Spinal cord (tissue), 10 donors: ENCODE data around the gene NYAP2. TPM values are rescaled to one million over a fixed set of nuclear protein-coding genes. Genes with fewer than 3 reads are reported as not detected.

Experiments used
- DNase-seq, 6 donors: peaks; one replicate each; pipeline versions ENCODE4 v3.0.0 to v3.0.0-alpha.2; 2013 to 2015; ENCODE audit warnings: low spot score in 6 of 6, low read depth in 4 of 6
- H3K27ac ChIP-seq: one replicate; pipeline ENCODE4 v1.5.1; 2013; ENCODE audit warnings: low read depth, low read length, control low read depth
- H3K27me3 ChIP-seq: one replicate; pipeline ENCODE4 v1.6.1; 2013; ENCODE audit warnings: low read length; ENCODE audit not compliant: control insufficient read depth, insufficient read depth
- H3K36me3 ChIP-seq: one replicate; pipeline ENCODE4 v1.6.1; 2013; ENCODE audit warnings: low read length; ENCODE audit not compliant: control insufficient read depth, insufficient read depth
- H3K4me1 ChIP-seq: one replicate; pipeline ENCODE4 v1.6.1; 2013; ENCODE audit warnings: low read length; ENCODE audit not compliant: control insufficient read depth, insufficient read depth
- H3K4me3 ChIP-seq: one replicate; pipeline ENCODE4 v1.5.1; 2013; ENCODE audit warnings: low read depth, low read length, control low read depth
- H3K9me3 ChIP-seq: one replicate; pipeline ENCODE4 v1.6.1; 2013; ENCODE audit warnings: low read length; ENCODE audit not compliant: control insufficient read depth, insufficient read depth
- WGBS: methylation state at CpG from one replicate; pipeline ENCODE4 v1.1.5; 2013; ENCODE audit warnings: missing lambda C conversion rate; ENCODE audit not compliant: insufficient coverage; 5-methylcytosine and 5-hydroxymethylcytosine counted together
- polyA plus RNA-seq, 2 donors: library from polyadenylated mRNA; unstranded; fragments of 120-200 nt; gene quantifications; one replicate each; pipeline ENCODE4 v1.2.1, GENCODE V29; 2013; ENCODE audit not compliant: insufficient read length in 2 of 2
- total RNA-seq, 2 donors: library from RNA; depleted of rRNA in 1 of 2; stranded (reverse); fragments of 120-200 nt in 1 of 2; fragments of >200 nt in 1 of 2; gene quantifications; one replicate each; pipeline versions ENCODE4 v1.2.3 to v1.2.4, GENCODE V29; 2013 to 2014
- donor health status: healthy.

Gene NYAP2
- total and polyA plus RNA-seq, 4 donors: 3.7 to 12.6 (median 7.2) TPM

- Histone ChIP-seq H3K27me3 (no peaks in the 10 kb centered on the region), H3K4me1 (no peaks in the 10 kb centered on the region), H3K4me3 (no peak overlapping the region), H3K36me3 (no peaks in the 10 kb centered on the region), H3K9me3 (no peaks in the 10 kb centered on the region), H3K27ac (no peak overlapping the region)
- WGBS: 83% methylated on average over 1 of the region's 3 CpGs
- DNase-seq: no peak
Observed at GRCh38 chr2:225615514-225615913, 216.0 kb downstream of the NYAP2 start.

GRCh38 chr2:225616372-225616771 is 216.9 kb downstream of the NYAP2 start:
- H3K4me3 ChIP-seq: no peak overlapping the region
- H3K27me3 ChIP-seq: no peaks in the 10 kb centered on the region
- no peaks in the 10 kb centered on the region for H3K4me1 ChIP-seq
- no peak overlapping the region for H3K27ac ChIP-seq
- H3K9me3 ChIP-seq: no peaks in the 10 kb centered on the region
- DNase-seq: no peak
- no peaks in the 10 kb centered on the region for H3K36me3 ChIP-seq
- 80% methylated on average over 1 of the region's 4 CpGs for WGBS

GRCh38 chr2:225616848-225617247 is 217.3 kb downstream of the NYAP2 start:
- no CpG with 5 or more reads among the region's 2 CpGs for WGBS
- Histone ChIP-seq H3K27me3 (no peaks in the 10 kb centered on the region), H3K4me1 (no peaks in the 10 kb centered on the region), H3K9me3 (no peaks in the 10 kb centered on the region), H3K4me3 (no peak overlapping the region), H3K36me3 (no peaks in the 10 kb centered on the region), H3K27ac (no peak overlapping the region)
- no peak for DNase-seq

GRCh38 chr2:225620227-225620626 is 220.7 kb downstream of the NYAP2 start:
- Histone ChIP-seq H3K4me1 (no peaks in the 10 kb centered on the region), H3K4me3 (no peak overlapping the region), H3K36me3 (no peaks in the 10 kb centered on the region), H3K9me3 (no peaks in the 10 kb centered on the region), H3K27me3 (no peaks in the 10 kb centered on the region), H3K27ac (no peak overlapping the region)
- 94% methylated on average over 3 of the region's 21 CpGs for WGBS
- no peak for DNase-seq

GRCh38 chr2:225630824-225631533 is 231.5 kb downstream of the NYAP2 start:
- no peak overlapping the region for H3K27ac ChIP-seq
- DNase-seq: no peak
- no peaks in the 10 kb centered on the region for H3K4me1 ChIP-seq
- H3K9me3 ChIP-seq: no peaks in the 10 kb centered on the region
- 92% methylated on average over 3 of the region's 4 CpGs for WGBS
- no peaks in the 10 kb centered on the region for H3K27me3 ChIP-seq
- H3K36me3 ChIP-seq: no peaks in the 10 kb centered on the region
- no peak overlapping the region for H3K4me3 ChIP-seq

- Histone ChIP-seq H3K27ac (no peak overlapping the region), H3K4me3 (no peak overlapping the region), H3K27me3 (no peaks in the 10 kb centered on the region), H3K36me3 (no peaks in the 10 kb centered on the region), H3K4me1 (no peaks in the 10 kb centered on the region), H3K9me3 (no peaks in the 10 kb centered on the region)
- no CpG with 5 or more reads among the region's 3 CpGs for WGBS
- DNase-seq: peak in 3 of 6 donors; percentile 17 to 91 (median 26)
Observed at GRCh38 chr2:225632351-225632750, 232.8 kb downstream of the NYAP2 start.

GRCh38 chr2:225636558-225636957 is 237.0 kb downstream of the NYAP2 start:
- Histone ChIP-seq H3K36me3 (no peaks in the 10 kb centered on the region), H3K27me3 (no peaks in the 10 kb centered on the region), H3K4me3 (no peak overlapping the region), H3K9me3 (no peaks in the 10 kb centered on the region), H3K4me1 (no peaks in the 10 kb centered on the region), H3K27ac (no peak overlapping the region)
- no peak for DNase-seq
- no CpG with 5 or more reads among the region's 1 CpG for WGBS

GRCh38 chr2:225637259-225637658 is 237.7 kb downstream of the NYAP2 start:
- H3K4me3 ChIP-seq: no peak overlapping the region
- H3K9me3 ChIP-seq: no peaks in the 10 kb centered on the region
- no peaks in the 10 kb centered on the region for H3K4me1 ChIP-seq
- DNase-seq: peak in 3 of 6 donors; percentile 29 to 91 (median 56)
- no peak overlapping the region for H3K27ac ChIP-seq
- no peaks in the 10 kb centered on the region for H3K27me3 ChIP-seq
- WGBS: 51% methylated on average over 5 of the region's 7 CpGs
- no peaks in the 10 kb centered on the region for H3K36me3 ChIP-seq

- Histone ChIP-seq H3K27me3 (no peaks in the 10 kb centered on the region), H3K9me3 (no peaks in the 10 kb centered on the region), H3K36me3 (no peaks in the 10 kb centered on the region), H3K4me1 (no peaks in the 10 kb centered on the region), H3K4me3 (no peak overlapping the region), H3K27ac (no peak overlapping the region)
- no peak for DNase-seq
- WGBS: no CpG with 5 or more reads among the region's 3 CpGs
Observed at GRCh38 chr2:225640550-225640949, 241.0 kb downstream of the NYAP2 start.

- Histone ChIP-seq H3K4me1 (no peaks in the 10 kb centered on the region), H3K27me3 (no peaks in the 10 kb centered on the region), H3K4me3 (no peak overlapping the region), H3K9me3 (no peaks in the 10 kb centered on the region), H3K27ac (no peak overlapping the region), H3K36me3 (no peaks in the 10 kb centered on the region)
- no peak for DNase-seq
- WGBS: no CpG with 5 or more reads among the region's 4 CpGs
Observed at GRCh38 chr2:225649274-225649673, 249.8 kb downstream of the NYAP2 start.
